ENCODE measurements around the gene APOF.

- TF ChIP-seq CTCF (conservative IDR thresholded peaks at IDR 0.05; ENCODE audit: low read depth in 2 of 2) (no peak), EZH2 (IDR thresholded peaks at IDR 0.05; ENCODE audit: low read depth, unreplicated experiment) (no peak), ZNF331 (CRISPR knock-in tag; IDR thresholded peaks at IDR 0.05; ENCODE audit: low read depth) (no peak), ETS1 (IDR thresholded peaks at IDR 0.05) (no peak), REST (IDR thresholded peaks at IDR 0.05; ENCODE audit: unreplicated experiment) (no peak), POLR2AphosphoS5 (IDR thresholded peaks at IDR 0.05; ENCODE audit: low read depth) (peak; percentile 37; the same call in 1 of the 2 replicates), EZH2phosphoT487 (IDR thresholded peaks at IDR 0.05; ENCODE audit: unreplicated experiment) (no peak), ZNF114 (CRISPR knock-in tag; IDR thresholded peaks at IDR 0.05) (no peak), JUNB (IDR thresholded peaks at IDR 0.05; ENCODE audit: unreplicated experiment) (no peak)
Observed at GRCh38 chr12:56338308-56339157, 24.1 kb downstream of the APOF start, which contains the start of gene IL23A.

Measured in GM23338 (cell line).